ENCODE results near the gene ZBTB40. TPM values are rescaled to one million over a fixed set of nuclear protein-coding genes. Genes with fewer than 3 reads are reported as not detected.

The ZBTB40 gene
- polyA plus RNA-seq, 3 donors from 2014 or later: 1.3 to 7.5 TPM; not detected in 1

GRCh38 chr1:22465015-22465565, 13.4 kb downstream of the ZBTB40 start:
- H3K36me3 Mint-ChIP-seq: no peaks in the 10 kb centered on the region
- DNase-seq: no peak
- no peak overlapping the region for H3K4me3 Mint-ChIP-seq
- H3K27ac Mint-ChIP-seq: no peak overlapping the region
- H3K4me1 Mint-ChIP-seq: peaks cover 36 to 50% of the 10 kb centered on the region in 2 donors
- no peaks in the 10 kb centered on the region for H3K27me3 Mint-ChIP-seq (ENCODE audit: low read depth in 3 of 3)
- H3K9me3 Mint-ChIP-seq: no peaks in the 10 kb centered on the region

- H3K36me3 Mint-ChIP-seq: no peaks in the 10 kb centered on the region
- H3K27ac Mint-ChIP-seq: no peak overlapping the region
- H3K4me3 Mint-ChIP-seq: no peak overlapping the region
- H3K9me3 Mint-ChIP-seq: no peaks in the 10 kb centered on the region
- no peak for DNase-seq
- H3K27me3 Mint-ChIP-seq (ENCODE audit: low read depth in 3 of 3): no peaks in the 10 kb centered on the region
- H3K4me1 Mint-ChIP-seq: peaks cover 36 to 47% of the 10 kb centered on the region in 2 donors
These were observed 14.0 kb downstream of the ZBTB40 start for GRCh38 chr1:22465671-22466070.

DNA sequence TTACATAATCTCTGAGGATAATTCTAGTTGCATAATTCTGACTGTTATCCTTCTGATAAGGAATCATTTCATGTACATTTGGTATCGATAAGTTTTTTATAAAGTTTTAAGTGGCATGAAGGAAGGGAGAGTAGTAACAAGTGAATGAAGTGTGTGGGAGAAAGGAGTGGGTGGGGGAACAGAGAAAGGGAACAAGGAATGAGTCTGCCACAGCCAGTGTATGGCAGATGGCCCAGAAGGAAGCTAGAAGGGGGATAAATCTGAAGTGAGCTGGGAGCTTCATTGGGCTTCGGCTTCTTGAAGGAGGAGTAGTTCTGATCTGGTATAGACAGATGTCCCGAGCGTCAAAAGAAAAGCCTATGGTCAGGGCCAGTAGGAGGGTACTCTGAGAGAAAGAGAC, 18.6 kb downstream of the ZBTB40 start:
- no peaks in the 10 kb centered on the region for H3K36me3 Mint-ChIP-seq
- peaks cover 18 to 21% of the 10 kb centered on the region in 2 donors for H3K4me1 Mint-ChIP-seq
- H3K9me3 Mint-ChIP-seq: no peaks in the 10 kb centered on the region
- no peak overlapping the region for H3K27ac Mint-ChIP-seq
- DNase-seq: no peak
- no peak overlapping the region for H3K4me3 Mint-ChIP-seq
- H3K27me3 Mint-ChIP-seq (ENCODE audit: low read depth in 3 of 3): no peaks in the 10 kb centered on the region

DNA sequence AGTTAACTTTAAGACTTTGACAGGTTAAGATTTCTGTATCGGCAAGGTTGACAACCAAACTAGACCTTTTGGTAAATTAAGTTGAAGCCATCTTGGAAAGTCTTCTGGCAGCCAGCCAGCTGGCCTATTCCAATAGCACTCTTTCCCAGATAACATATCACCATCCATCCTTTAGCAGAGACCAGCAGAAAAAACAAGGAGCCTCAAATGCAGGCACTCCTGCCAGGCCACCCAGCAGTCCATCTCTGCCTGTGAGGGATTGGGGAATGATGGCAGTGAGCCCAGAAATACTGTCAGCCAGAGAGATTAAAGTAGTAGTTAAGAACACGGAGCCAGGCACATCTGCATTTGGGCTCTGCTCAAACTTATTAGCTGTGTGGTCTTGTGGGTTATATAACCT, 19.4 kb downstream of the ZBTB40 start:
- Mint-ChIP-seq H3K4me1 (peaks cover 23% of the 10 kb centered on the region in 2 donors), H3K27ac (no peak overlapping the region), H3K9me3 (no peaks in the 10 kb centered on the region), H3K27me3 (ENCODE audit: low read depth in 3 of 3) (no peaks in the 10 kb centered on the region), H3K36me3 (no peaks in the 10 kb centered on the region), H3K4me3 (no peak overlapping the region)
- no peak for DNase-seq

DNA sequence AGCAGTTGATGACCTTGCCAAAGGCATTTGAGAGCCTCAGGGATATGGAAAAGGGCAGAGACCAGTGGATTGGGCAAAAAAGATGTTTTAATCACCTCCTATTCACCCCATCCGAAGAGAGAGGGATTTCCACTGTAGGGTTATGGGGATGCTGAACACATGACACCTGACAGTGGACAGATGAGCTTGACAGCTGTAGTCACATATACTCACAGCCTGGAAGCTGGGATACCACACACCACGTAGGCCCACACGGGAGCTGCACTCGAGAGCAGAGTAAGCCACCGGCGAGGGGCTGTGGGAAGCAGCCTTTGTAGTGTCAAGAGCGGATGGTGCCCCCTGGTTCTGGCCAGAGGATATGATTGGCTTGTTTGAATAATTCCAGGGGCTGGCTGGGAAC, 20.0 kb downstream of the ZBTB40 start:
- Mint-ChIP-seq H3K27me3 (ENCODE audit: low read depth in 3 of 3) (no peaks in the 10 kb centered on the region), H3K36me3 (no peaks in the 10 kb centered on the region), H3K4me3 (no peak overlapping the region), H3K9me3 (no peaks in the 10 kb centered on the region), H3K27ac (no peak overlapping the region), H3K4me1 (peaks cover 23% of the 10 kb centered on the region in 2 donors)
- DNase-seq: no peak

- no peak for DNase-seq
These were observed 20.9 kb downstream of the ZBTB40 start for GRCh38 chr1:22472596-22472995.

GRCh38 chr1:22473952-22474351, 22.3 kb downstream of the ZBTB40 start:
- Mint-ChIP-seq H3K27ac (no peak overlapping the region), H3K4me1 (peaks cover 20 to 21% of the 10 kb centered on the region in 2 donors), H3K36me3 (peaks cover 0 to under 1% (median 0%) of the 10 kb centered on the region in 3 donors), H3K4me3 (no peak overlapping the region), H3K27me3 (ENCODE audit: low read depth in 3 of 3) (no peaks in the 10 kb centered on the region), H3K9me3 (no peaks in the 10 kb centered on the region)
- no peak for DNase-seq

More at GRCh38 chr1:22472596-22472995, 20.9 kb downstream of the ZBTB40 start:
- no peak overlapping the region for H3K4me3 Mint-ChIP-seq
- H3K27me3 Mint-ChIP-seq (ENCODE audit: low read depth in 3 of 3): no peaks in the 10 kb centered on the region
- no peaks in the 10 kb centered on the region for H3K36me3 Mint-ChIP-seq
- peaks cover 22 to 24% of the 10 kb centered on the region in 2 donors for H3K4me1 Mint-ChIP-seq
- no peaks in the 10 kb centered on the region for H3K9me3 Mint-ChIP-seq
- no peak overlapping the region for H3K27ac Mint-ChIP-seq

DNA sequence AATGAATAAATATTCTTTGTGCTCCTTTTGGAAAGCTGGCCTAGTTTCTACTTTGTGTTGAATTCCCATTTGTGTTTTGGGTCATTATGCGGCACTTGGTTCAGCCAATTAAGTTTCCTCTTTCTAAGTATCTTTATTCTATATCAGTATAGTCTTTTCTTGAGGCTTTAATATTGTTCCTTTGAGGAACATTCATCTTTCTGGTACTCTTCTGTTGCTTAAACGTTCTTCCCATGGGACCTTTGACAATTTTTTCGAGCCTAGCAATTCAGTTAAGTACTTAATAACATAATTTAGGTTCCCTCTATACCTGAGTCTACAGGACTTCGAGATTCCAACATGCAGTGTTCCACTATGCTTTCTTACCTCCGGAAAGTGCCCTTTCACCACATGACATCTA, 24.9 kb downstream of the ZBTB40 start:
- Mint-ChIP-seq H3K9me3 (no peaks in the 10 kb centered on the region), H3K4me3 (no peak overlapping the region), H3K4me1 (peaks cover 12 to 35% of the 10 kb centered on the region in 2 donors), H3K27me3 (ENCODE audit: low read depth in 3 of 3) (no peaks in the 10 kb centered on the region), H3K36me3 (peaks cover 7 to 16% (median 12%) of the 10 kb centered on the region in 3 donors), H3K27ac (no peak overlapping the region)
- DNase-seq: no peak

DNA sequence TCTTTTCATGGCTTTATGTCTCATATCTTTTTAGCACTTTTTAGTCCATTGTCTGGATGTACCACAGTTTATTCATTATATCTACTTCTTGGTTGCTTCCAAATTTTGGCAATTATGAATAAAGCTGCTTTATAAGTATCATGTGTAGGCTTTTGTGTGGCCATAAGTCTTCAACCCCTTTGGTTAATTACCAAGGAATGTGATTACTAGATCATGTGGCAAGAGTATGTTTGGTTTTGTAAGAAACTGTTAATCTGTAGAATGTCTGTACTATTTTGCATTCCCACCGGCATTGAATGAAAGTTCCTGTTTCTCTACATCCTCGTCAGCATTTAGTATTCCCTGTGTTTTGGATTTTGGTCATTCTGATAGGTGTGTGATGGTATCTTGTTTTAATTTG, 31.5 kb downstream of the ZBTB40 start:
- Mint-ChIP-seq H3K27me3 (ENCODE audit: low read depth in 3 of 3) (peaks cover 1 to 2% (median 2%) of the 10 kb centered on the region in 3 donors), H3K4me1 (peaks cover 21 to 58% of the 10 kb centered on the region in 2 donors), H3K4me3 (no peak overlapping the region), H3K36me3 (peaks cover 16 to 37% (median 34%) of the 10 kb centered on the region in 3 donors), H3K27ac (no peak overlapping the region), H3K9me3 (peaks cover 0 to 21% (median 7%) of the 10 kb centered on the region in 6 donors)
- DNase-seq: no peak

DNA sequence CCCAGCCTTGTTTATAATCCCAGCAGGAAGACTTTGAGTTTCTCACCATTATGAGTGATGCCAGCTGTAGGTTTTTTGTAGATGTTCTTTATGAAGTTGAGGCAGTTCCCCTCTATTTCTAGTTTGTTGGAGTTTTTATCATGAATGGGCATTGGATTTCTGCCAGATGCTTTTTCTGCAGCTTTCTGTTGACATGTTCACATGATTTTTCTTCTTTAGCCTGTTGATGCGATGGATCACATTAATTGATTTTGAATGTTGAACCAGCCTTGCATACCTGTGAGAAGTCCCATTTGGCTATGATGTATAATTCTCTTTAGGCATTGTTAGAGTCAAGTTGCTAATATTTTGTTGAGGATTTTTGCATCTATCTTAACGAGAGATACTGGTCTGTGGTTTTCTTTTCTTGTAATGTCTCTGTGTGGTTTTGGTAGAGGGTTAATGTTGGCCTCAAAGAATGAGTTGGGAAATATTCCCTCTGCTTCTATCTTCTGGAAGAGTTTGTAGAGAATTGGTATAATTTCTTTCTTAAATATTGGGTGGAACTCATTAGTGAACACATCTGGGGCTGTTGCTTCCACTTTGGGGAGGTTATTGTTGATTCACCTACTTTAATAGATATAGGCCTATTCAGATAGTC, 33.2 kb downstream of the ZBTB40 start:
- Mint-ChIP-seq H3K4me1 (peaks cover 23 to 48% of the 10 kb centered on the region in 2 donors), H3K9me3 (peaks cover 0 to 21% (median 7%) of the 10 kb centered on the region in 6 donors), H3K27me3 (ENCODE audit: low read depth in 3 of 3) (peaks cover 1 to 2% (median 2%) of the 10 kb centered on the region in 3 donors), H3K4me3 (peak overlapping the region in 2 of 5 donors; percentile 10 to 15), H3K36me3 (peaks cover 16 to 32% (median 31%) of the 10 kb centered on the region in 3 donors), H3K27ac (peak overlapping the region in 1 of 6 donors; percentile 20)
- DNase-seq: no peak

- H3K27ac Mint-ChIP-seq: no peak overlapping the region
These were observed 33.8 kb downstream of the ZBTB40 start for GRCh38 chr1:22485431-22485830.

GRCh38 chr1:22487781-22488180, 36.1 kb downstream of the ZBTB40 start:
- DNase-seq: no peak
- H3K27me3 Mint-ChIP-seq (ENCODE audit: low read depth in 3 of 3): peaks cover 1 to 2% (median 2%) of the 10 kb centered on the region in 3 donors
- H3K27ac Mint-ChIP-seq: no peak overlapping the region
- no peak overlapping the region for H3K4me3 Mint-ChIP-seq
- peaks cover 0 to 21% (median 7%) of the 10 kb centered on the region in 6 donors for H3K9me3 Mint-ChIP-seq
- H3K4me1 Mint-ChIP-seq: peaks cover 23 to 33% of the 10 kb centered on the region in 2 donors
- peaks cover 10 to 25% (median 20%) of the 10 kb centered on the region in 3 donors for H3K36me3 Mint-ChIP-seq

More at GRCh38 chr1:22485431-22485830, 33.8 kb downstream of the ZBTB40 start:
- Mint-ChIP-seq H3K27me3 (ENCODE audit: low read depth in 3 of 3) (peaks cover 1 to 2% (median 2%) of the 10 kb centered on the region in 3 donors), H3K4me1 (peaks cover 23 to 45% of the 10 kb centered on the region in 2 donors), H3K36me3 (peaks cover 14 to 28% (median 25%) of the 10 kb centered on the region in 3 donors), H3K4me3 (no peak overlapping the region), H3K9me3 (peaks cover 0 to 21% (median 7%) of the 10 kb centered on the region in 6 donors)
- no peak for DNase-seq

- DNase-seq: no peak
- peaks cover under 1 to 2% (median 1%) of the 10 kb centered on the region in 3 donors for H3K27me3 Mint-ChIP-seq (ENCODE audit: low read depth in 3 of 3)
- no peak overlapping the region for H3K27ac Mint-ChIP-seq
- peaks cover 20 to 29% of the 10 kb centered on the region in 2 donors for H3K4me1 Mint-ChIP-seq
- peaks cover 0 to 21% (median 6%) of the 10 kb centered on the region in 6 donors for H3K9me3 Mint-ChIP-seq
- no peak overlapping the region for H3K4me3 Mint-ChIP-seq
- H3K36me3 Mint-ChIP-seq: peaks cover 12 to 27% (median 22%) of the 10 kb centered on the region in 3 donors
These were observed 36.7 kb downstream of the ZBTB40 start for GRCh38 chr1:22488319-22488718.

DNA sequence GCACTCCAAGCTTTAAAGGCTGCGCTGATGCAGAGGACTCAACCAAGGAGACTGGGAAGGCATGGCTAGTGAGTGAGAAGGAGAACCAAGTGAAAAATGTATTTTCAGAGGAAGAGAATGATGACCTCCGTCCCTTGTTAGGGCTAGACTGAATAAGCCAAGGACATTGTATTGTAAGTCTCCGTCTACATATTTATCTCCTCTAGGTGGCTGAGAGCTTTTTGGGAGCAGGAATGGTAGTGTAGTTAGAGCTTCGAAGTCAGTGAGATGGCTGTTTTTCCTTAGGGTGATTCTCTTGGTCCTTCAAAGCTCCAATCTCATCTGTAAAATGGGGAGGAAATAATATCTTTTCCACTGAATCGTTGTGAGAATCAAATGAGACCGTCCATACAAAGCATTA, 37.6 kb downstream of the ZBTB40 start:
- no peak for DNase-seq

More for the DNA sequence above, 37.6 kb downstream of the ZBTB40 start:
- Mint-ChIP-seq H3K9me3 (peaks cover 0 to 16% (median 3%) of the 10 kb centered on the region in 6 donors), H3K36me3 (peaks cover 12 to 27% (median 23%) of the 10 kb centered on the region in 3 donors), H3K4me1 (peaks cover 16 to 19% of the 10 kb centered on the region in 2 donors), H3K4me3 (no peak overlapping the region), H3K27me3 (ENCODE audit: low read depth in 3 of 3) (peaks cover 0 to 2% (median 1%) of the 10 kb centered on the region in 3 donors), H3K27ac (no peak overlapping the region)
